DMS153 treated with DMSO at 0.1 percent for 48 hours (cell line): ENCODE results near the gene KRTAP10-7.
"Not testable (repeated sequence)": the region's sequence is repeated elsewhere in the genome, so short reads cannot be mapped to it uniquely, and the experiment has no call there.

Source experiments
- DNase-seq: peaks from one replicate; lab custom pipeline; 2025; ENCODE audit not compliant: unreplicated experiment; lab: John Stamatoyannopoulos, UW

The KRTAP10-7 gene

DNA sequence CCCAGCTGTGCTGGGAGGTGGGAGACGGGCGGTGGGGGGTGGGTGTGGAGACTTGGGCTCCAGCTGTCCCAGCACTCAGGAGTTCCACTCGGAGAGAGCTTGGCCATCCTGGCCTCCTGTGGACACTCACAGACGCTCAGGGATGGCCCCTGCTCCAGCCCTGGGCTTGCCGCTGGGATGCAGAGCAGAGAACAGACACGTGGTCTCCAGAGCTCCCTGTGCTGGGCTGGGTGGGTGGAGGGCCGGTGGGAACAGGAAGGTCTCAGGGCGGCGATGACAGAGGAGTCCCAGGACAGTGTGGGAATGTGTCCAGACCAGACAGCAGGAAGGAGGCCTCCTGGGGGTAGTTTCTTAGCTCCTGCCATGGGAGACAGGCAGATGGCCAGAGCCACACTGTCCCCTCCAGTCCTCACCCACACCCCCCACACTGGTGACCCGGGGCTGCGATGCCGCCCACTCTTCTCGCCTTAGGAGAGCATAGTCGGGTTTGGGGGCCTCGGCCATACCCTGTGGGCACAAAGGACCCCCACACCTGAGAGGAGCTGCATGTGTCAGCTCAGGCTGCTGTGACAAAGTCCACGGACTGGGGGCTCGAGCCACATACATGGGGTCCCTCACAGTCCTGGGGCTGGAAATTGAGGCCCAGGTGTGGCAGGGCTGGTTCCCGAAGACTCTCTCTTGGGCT lies 28.5 kb downstream of the KRTAP10-7 start:
- DNase-seq = no peak

- no peak for DNase-seq
Observed at GRCh38 chr21:44630440-44630839, 30.0 kb downstream of the KRTAP10-7 start.

DNA sequence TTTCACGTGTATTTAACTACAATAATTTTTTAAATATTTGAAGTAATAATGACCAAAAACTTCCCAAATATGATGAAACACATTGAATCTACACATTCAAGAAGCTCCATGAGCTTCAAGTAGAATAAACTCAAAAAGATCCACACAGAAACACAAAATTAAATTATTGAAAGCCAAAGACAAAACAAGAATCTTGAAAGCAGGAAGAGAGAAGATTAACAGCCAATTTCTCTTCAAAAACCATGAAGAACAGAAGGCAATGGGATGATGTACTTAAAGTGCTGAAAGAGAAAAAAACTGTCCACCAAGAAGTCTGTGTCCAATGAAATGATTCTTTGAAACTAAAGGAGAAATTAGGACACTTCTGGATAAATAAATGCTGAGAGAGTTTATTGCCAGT lies 31.7 kb downstream of the KRTAP10-7 start:
- DNase-seq = no peak

GRCh38 chr21:44636209-44637017 lies 36.0 kb downstream of the KRTAP10-7 start:
- no peak for DNase-seq

DNA sequence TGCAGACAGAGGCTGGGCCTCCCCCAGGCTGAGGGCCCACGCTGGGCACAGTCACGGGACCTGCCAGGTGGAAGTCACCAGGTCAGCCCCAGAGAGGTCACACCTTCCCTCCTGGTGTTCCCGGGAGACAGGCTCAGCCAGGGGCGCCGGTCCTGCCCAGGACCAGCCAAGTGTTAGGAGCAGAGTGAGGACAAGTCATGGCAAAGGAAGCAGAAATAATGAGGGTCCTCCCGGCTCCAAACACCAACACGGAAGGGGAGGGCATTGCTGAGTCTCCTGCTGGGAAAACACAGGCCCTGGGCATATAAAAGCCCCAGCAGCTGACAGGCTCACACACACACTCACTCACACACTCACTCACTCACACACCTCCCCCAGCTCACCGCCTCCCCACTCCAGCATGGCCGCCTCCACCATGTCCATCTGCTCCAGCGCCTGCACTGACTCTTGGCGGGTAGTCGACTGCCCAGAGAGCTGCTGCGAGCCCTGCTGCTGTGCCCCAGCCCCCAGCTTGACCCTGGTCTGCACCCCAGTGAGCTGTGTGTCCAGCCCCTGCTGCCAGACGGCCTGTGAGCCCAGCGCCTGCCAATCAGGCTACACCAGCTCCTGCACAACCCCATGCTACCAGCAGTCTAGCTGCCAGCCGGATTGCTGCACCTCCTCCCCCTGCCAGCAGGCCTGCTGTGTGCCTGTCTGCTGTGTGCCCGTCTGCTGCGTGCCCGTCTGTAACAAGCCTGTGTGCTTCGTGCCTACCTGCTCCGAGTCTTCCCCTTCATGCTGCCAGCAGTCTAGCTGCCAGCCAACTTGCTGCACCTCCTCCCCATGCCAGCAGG lies 36.8 kb downstream of the KRTAP10-7 start, which contains the start of gene KRTAP10-10:
TSS of gene KRTAP10-10 (plus strand) at position 339 of the 833 bp plus-strand sequence. CDS start at position 401, 62 bp downstream.
- no peak for DNase-seq

- DNase-seq = not testable (repeated sequence)
Observed at GRCh38 chr21:44637851-44638348, 37.5 kb downstream of the KRTAP10-7 start.

DNA sequence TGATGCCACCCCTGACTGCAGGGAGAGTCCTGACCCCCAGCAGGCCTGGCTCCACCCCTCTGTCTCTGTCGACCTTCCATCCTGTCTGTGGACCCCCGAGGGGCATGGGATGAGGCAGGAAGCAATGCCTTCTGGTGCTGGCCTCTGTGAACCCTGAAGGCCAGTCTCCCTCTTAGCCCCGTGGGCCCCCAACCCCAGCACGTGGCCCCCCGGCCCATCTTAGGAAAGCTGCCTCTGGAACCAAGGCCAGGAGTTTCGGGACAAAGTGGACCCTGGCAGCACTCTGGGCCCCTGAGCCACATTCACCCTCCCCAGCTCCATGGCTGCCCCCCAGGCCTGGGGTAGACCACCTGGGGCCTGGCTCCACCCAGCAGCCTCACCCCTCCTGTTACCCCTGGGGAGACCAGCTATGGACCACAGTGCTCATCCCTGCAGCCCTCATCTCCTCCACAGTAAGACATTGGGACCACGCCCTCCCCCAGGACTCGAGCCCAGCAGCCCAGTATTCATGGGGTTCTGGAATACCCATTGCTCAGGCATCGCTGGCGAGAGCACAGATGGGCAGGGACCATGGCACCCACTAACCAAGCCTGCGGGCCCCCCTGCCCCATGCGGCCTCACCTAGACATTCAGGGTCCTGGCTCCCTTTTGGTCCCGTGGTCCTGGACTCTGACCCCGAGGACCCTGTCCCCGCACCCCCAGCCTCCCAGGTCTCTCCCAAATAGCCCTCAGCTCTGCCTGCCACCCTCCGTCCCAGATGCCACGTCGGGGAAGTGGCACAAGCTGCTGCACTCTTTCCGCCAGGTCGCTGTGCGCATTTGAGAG lies 38.3 kb downstream of the KRTAP10-7 start:
- DNase-seq = not testable (repeated sequence)

GRCh38 chr21:44639331-44639655 lies 38.9 kb downstream of the KRTAP10-7 start:
- DNase-seq = no peak

GRCh38 chr21:44640761-44641160 lies 40.4 kb downstream of the KRTAP10-7 start:
- no peak for DNase-seq

GRCh38 chr21:44643741-44644310 lies 43.4 kb downstream of the KRTAP10-7 start:
- DNase-seq = no peak

DNA sequence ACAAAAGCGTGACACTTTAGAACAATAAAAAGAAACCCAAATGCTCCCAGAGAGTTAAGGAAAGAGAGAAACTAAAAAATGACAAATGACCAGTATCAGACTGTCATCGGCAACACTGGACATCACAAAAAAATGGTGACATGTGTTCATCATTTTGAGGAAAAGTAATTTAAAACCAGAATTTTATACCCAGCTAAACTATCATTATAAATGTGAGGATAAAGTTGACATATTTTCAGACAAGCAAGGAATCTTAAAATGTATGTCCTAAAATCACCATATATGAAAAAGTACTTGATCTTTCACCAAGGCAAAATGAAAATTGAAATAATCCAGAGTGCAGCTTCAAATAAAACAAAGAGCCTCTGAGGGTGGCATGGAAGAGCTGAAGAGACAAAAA lies 44.5 kb downstream of the KRTAP10-7 start:
- DNase-seq = no peak

DNA sequence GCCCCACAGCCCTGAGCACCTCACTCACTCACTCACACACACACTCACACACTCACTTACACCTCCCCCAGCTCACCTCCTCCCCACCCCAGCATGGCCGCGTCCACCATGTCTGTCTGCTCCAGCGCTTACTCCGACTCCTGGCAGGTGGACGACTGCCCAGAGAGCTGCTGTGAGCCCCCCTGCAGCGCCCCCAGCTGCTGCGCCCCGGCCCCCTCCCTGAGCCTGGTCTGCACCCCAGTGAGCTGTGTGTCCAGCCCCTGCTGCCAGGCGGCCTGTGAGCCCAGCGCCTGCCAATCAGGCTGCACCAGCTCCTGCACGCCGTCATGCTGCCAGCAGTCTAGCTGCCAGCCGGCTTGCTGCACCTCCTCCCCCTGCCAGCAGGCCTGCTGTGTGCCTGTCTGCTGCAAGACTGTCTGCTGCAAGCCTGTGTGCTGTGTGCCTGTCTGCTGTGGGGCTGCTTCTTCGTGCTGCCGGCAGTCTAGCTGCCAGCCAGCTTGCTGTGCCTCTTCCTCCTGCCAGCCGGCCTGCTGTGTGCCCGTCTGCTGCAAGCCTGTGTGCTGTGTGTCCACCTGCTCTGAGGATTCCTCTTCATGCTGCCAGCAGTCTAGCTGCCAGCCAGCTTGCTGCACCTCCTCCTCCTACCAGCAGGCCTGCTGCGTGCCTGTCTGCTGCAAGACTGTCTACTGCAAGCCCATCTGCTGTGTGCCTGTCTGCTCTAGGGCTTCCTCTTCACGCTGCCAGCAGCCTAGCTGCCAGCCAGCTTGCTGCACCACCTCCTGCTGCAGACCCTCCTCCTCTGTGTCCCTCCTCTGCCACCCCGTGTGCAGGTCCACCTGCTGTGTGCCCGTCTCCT lies 46.2 kb downstream of the KRTAP10-7 start, which contains the start of gene KRTAP10-11:
TSS of gene KRTAP10-11 (plus strand) at position 49 of the 856 bp plus-strand sequence. CDS start at position 94, 45 bp downstream.
- DNase-seq = not testable (repeated sequence)

- DNase-seq = no peak
Observed at GRCh38 chr21:44647222-44647552, 46.8 kb downstream of the KRTAP10-7 start.

DNA sequence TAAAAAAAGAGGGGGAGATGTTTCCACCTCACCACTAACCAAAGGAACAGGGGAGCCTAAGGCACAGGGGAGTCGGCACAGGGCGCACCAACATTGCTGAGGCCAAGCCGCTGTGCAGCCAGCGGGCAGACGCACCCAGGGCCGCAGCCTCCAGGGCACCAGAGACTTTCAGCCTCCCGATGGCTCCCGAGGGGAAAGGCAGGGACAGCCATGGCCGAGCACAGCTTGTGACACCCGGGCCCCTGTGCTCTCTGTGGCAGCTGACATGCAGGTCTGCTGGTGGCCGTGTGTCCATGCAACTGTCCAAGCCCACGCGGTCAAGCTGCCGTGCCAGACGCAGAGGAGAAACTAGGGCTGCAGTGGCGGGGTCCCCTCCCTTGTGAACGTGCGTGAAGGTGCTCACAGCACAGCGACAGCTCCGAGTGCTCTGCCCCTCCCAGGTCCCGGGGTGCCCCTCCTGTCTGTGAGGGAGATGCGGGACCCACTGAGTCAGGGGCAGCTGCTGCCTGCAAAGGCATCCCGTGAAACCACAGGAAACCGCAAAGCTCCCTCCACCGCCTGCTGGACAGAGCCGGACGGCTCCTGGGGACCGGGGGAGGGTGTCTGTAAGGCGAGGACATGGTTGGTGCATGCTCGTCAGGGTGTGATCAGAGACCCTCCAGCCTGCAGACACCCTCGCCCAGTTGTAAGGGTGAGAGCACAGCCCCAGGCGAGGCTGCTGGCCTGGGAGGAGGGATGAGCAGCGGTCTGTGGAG lies 48.3 kb downstream of the KRTAP10-7 start:
- no peak for DNase-seq

DNA sequence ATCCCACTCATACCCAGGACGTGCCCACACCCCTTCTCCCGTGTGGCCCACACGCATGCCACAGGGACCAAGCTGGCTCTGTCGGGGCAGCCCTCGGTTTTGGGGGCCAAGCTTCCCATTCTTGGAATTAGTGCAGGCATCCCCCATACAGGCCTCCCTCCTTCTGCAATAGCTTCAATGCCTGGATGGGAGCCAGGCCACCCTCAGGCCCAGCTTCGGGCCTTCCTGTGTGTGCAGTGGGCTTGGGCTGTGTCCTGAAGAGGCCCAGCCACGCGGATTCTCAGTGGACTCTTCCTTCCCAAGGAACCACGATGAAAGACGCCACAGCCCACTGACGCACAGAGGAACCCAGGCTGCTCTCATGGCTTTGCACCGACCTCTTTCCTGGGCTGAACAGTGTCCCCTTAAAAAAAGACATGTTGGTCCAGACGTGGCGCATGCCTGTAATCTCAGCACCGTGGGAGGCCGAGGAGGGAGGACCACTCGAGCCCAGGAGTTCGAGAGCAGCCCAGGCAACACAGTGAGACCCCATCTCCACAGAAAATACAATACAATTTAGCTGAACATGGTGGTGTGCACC lies 49.2 kb downstream of the KRTAP10-7 start:
- DNase-seq = no peak

- no peak for DNase-seq
Observed at GRCh38 chr21:44650265-44650972, 50.0 kb downstream of the KRTAP10-7 start.

GRCh38 chr21:44650973-44651675 lies 50.7 kb downstream of the KRTAP10-7 start:
- DNase-seq = no peak
